Measurements from ENCODE around the gene DDT. TPM values are rescaled to one million over a fixed set of nuclear protein-coding genes. Genes with fewer than 3 reads are reported as not detected.
A peak's percentile ranks its signal among the peaks of the same experiment; 100 is the strongest.
"Not testable (repeated sequence)": the region's sequence is repeated elsewhere in the genome, so short reads cannot be mapped to it uniquely, and the experiment has no call there.

DDT gene
- total RNA-seq, 1 donor = 80.3 TPM

GRCh38 chr22:24001314-24001713 is 27.1 kb upstream of the DDT start:
- Histone ChIP-seq H2AFZ (ENCODE audit: low read length) (no peak overlapping the region), H3K27me3 (ENCODE audit: insufficient read depth, low read length) (no peaks in the 10 kb centered on the region), H3K36me3 (ENCODE audit: insufficient read depth, low read length) (no peaks in the 10 kb centered on the region), H3K4me1 (ENCODE audit: insufficient read depth, low read length) (no peaks in the 10 kb centered on the region), H3K4me2 (ENCODE audit: insufficient read depth, low read length) (no peak overlapping the region), H3K4me3 (ENCODE audit: insufficient read depth, low read length) (no peak overlapping the region), H3K27ac (ENCODE audit: low read depth, low read length) (no peak overlapping the region), H3K9me3 (ENCODE audit: low read depth, low read length) (no peaks in the 10 kb centered on the region), H3K79me2 (ENCODE audit: insufficient read depth, low read length) (no peaks in the 10 kb centered on the region), H4K20me1 (ENCODE audit: insufficient read depth, low read length) (no peaks in the 10 kb centered on the region)
- TF ChIP-seq CTCF (IDR thresholded peaks at IDR 0.05; ENCODE audit: extremely low read depth, low read depth, low read length) = no peak
- peak; percentile 69 for DNase-seq (ENCODE audit: insufficient read length, low spot score, missing footprints)

- not testable (repeated sequence) for H3K79me2 ChIP-seq (ENCODE audit: insufficient read depth, low read length); H3K9me3 ChIP-seq (ENCODE audit: low read depth, low read length); H3K4me1 ChIP-seq (ENCODE audit: insufficient read depth, low read length); H3K4me3 ChIP-seq (ENCODE audit: insufficient read depth, low read length); H2AFZ ChIP-seq (ENCODE audit: low read length); H3K4me2 ChIP-seq (ENCODE audit: insufficient read depth, low read length); H3K27me3 ChIP-seq (ENCODE audit: insufficient read depth, low read length); H3K36me3 ChIP-seq (ENCODE audit: insufficient read depth, low read length); H4K20me1 ChIP-seq (ENCODE audit: insufficient read depth, low read length); H3K27ac ChIP-seq (ENCODE audit: low read depth, low read length)
- peak; percentile 34 for DNase-seq (ENCODE audit: insufficient read length, low spot score, missing footprints)
These were observed 25.5 kb upstream of the DDT start for GRCh38 chr22:23999779-24000178.

GRCh38 chr22:23997092-23997491 is 22.9 kb upstream of the DDT start:
- H3K9me3 ChIP-seq (ENCODE audit: low read depth, low read length) = no peaks in the 10 kb centered on the region
- no peaks in the 10 kb centered on the region for H3K4me1 ChIP-seq (ENCODE audit: insufficient read depth, low read length)
- no peak for DNase-seq (ENCODE audit: insufficient read length, low spot score, missing footprints)
- H3K27me3 ChIP-seq (ENCODE audit: insufficient read depth, low read length) = no peaks in the 10 kb centered on the region
- no peak overlapping the region for H3K27ac ChIP-seq (ENCODE audit: low read depth, low read length)
- no peaks in the 10 kb centered on the region for H3K79me2 ChIP-seq (ENCODE audit: insufficient read depth, low read length)
- no peak overlapping the region for H3K4me3 ChIP-seq (ENCODE audit: insufficient read depth, low read length)
- H3K36me3 ChIP-seq (ENCODE audit: insufficient read depth, low read length) = no peaks in the 10 kb centered on the region
- H2AFZ ChIP-seq (ENCODE audit: low read length) = no peak overlapping the region
- no peak overlapping the region for H3K4me2 ChIP-seq (ENCODE audit: insufficient read depth, low read length)
- TF ChIP-seq CTCF (IDR thresholded peaks at IDR 0.05; ENCODE audit: extremely low read depth, low read depth, low read length) = no peak
- no peaks in the 10 kb centered on the region for H4K20me1 ChIP-seq (ENCODE audit: insufficient read depth, low read length)

GRCh38 chr22:23993581-23994177 is 19.4 kb upstream of the DDT start:
- not testable (repeated sequence) for H3K4me2 ChIP-seq (ENCODE audit: insufficient read depth, low read length); H3K27me3 ChIP-seq (ENCODE audit: insufficient read depth, low read length)

GRCh38 chr22:23993080-23993479 is 18.8 kb upstream of the DDT start:
- not testable (repeated sequence) for H3K27me3 ChIP-seq (ENCODE audit: insufficient read depth, low read length); H3K79me2 ChIP-seq (ENCODE audit: insufficient read depth, low read length); DNase-seq (ENCODE audit: insufficient read length, low spot score, missing footprints); H3K36me3 ChIP-seq (ENCODE audit: insufficient read depth, low read length); H3K4me2 ChIP-seq (ENCODE audit: insufficient read depth, low read length); H3K4me3 ChIP-seq (ENCODE audit: insufficient read depth, low read length); H4K20me1 ChIP-seq (ENCODE audit: insufficient read depth, low read length); H3K9me3 ChIP-seq (ENCODE audit: low read depth, low read length); H3K4me1 ChIP-seq (ENCODE audit: insufficient read depth, low read length); H2AFZ ChIP-seq (ENCODE audit: low read length); H3K27ac ChIP-seq (ENCODE audit: low read depth, low read length)

More at GRCh38 chr22:23993581-23994177, 19.4 kb upstream of the DDT start:
- not testable (repeated sequence) for H3K27ac ChIP-seq (ENCODE audit: low read depth, low read length); H3K4me3 ChIP-seq (ENCODE audit: insufficient read depth, low read length); H3K4me1 ChIP-seq (ENCODE audit: insufficient read depth, low read length); H4K20me1 ChIP-seq (ENCODE audit: insufficient read depth, low read length); H2AFZ ChIP-seq (ENCODE audit: low read length); H3K9me3 ChIP-seq (ENCODE audit: low read depth, low read length); H3K79me2 ChIP-seq (ENCODE audit: insufficient read depth, low read length); DNase-seq (ENCODE audit: insufficient read length, low spot score, missing footprints); H3K36me3 ChIP-seq (ENCODE audit: insufficient read depth, low read length)

- H2AFZ ChIP-seq (ENCODE audit: low read length); DNase-seq (ENCODE audit: insufficient read length, low spot score, missing footprints); H3K27me3 ChIP-seq (ENCODE audit: insufficient read depth, low read length); H4K20me1 ChIP-seq (ENCODE audit: insufficient read depth, low read length); H3K36me3 ChIP-seq (ENCODE audit: insufficient read depth, low read length); H3K79me2 ChIP-seq (ENCODE audit: insufficient read depth, low read length); H3K4me1 ChIP-seq (ENCODE audit: insufficient read depth, low read length); H3K27ac ChIP-seq (ENCODE audit: low read depth, low read length); H3K4me2 ChIP-seq (ENCODE audit: insufficient read depth, low read length); H3K9me3 ChIP-seq (ENCODE audit: low read depth, low read length); H3K4me3 ChIP-seq (ENCODE audit: insufficient read depth, low read length): not testable (repeated sequence)
These were observed 15.5 kb upstream of the DDT start for GRCh38 chr22:23989583-23990244.

GRCh38 chr22:23986538-23987178 is 12.4 kb upstream of the DDT start:
- H3K4me3 ChIP-seq (ENCODE audit: insufficient read depth, low read length); H2AFZ ChIP-seq (ENCODE audit: low read length); H3K27ac ChIP-seq (ENCODE audit: low read depth, low read length); H3K36me3 ChIP-seq (ENCODE audit: insufficient read depth, low read length); H3K27me3 ChIP-seq (ENCODE audit: insufficient read depth, low read length); H3K79me2 ChIP-seq (ENCODE audit: insufficient read depth, low read length); H3K9me3 ChIP-seq (ENCODE audit: low read depth, low read length); H3K4me1 ChIP-seq (ENCODE audit: insufficient read depth, low read length); H3K4me2 ChIP-seq (ENCODE audit: insufficient read depth, low read length); DNase-seq (ENCODE audit: insufficient read length, low spot score, missing footprints); H4K20me1 ChIP-seq (ENCODE audit: insufficient read depth, low read length): not testable (repeated sequence)

All from osteoblast (primary cell).